Renal cortex interstitium (tissue), 15 donors: ENCODE data around the gene ZNF615. TPM values are rescaled to one million over a fixed set of nuclear protein-coding genes. Genes with fewer than 3 reads are reported as not detected.
A peak's percentile ranks its signal among the peaks of the same experiment; 100 is the strongest.
"Not testable (repeated sequence)": the region's sequence is repeated elsewhere in the genome, so short reads cannot be mapped to it uniquely, and the experiment has no call there.

ENCODE experiments used
- DNase-seq, 11 donors: peaks; one replicate each; pipeline ENCODE4 v3.0.0-alpha.2; 2013; ENCODE audit warnings: low read depth in 9 of 11, low spot score in 4 of 11; ENCODE audit errors: extremely low read depth in 1 of 11
- long read RNA-seq, 16 experiments: transcript quantifications; one replicate each; lab custom pipeline, GENCODE V29; 2026
- polyA plus RNA-seq, 3 donors: library from polyadenylated mRNA; unstranded; fragments of 120-200 nt; gene quantifications; one replicate each; pipeline ENCODE4 v1.2.1, GENCODE V29; 2013; ENCODE audit not compliant: insufficient read length in 3 of 3

Gene ZNF615
- polyA plus RNA-seq = 10 to 100 TPM; 15.7 to 19.8 (median 19.1) TPM
- long read RNA-seq, donor 1, full-length matches to known transcripts = 2 of 2 reads
- long read RNA-seq, donor 1, partial matches to known transcripts = 0 of 2 reads
- long read RNA-seq, donor 1, other reads (novel, unspliced or antisense) = 0 of 2 reads
- long read RNA-seq, donor 2, full-length matches to known transcripts = 2 of 2 reads
- long read RNA-seq, donor 2, partial matches to known transcripts = 0 of 2 reads
- long read RNA-seq, donor 2, other reads (novel, unspliced or antisense) = 0 of 2 reads
- long read RNA-seq, donor 3, full-length matches to known transcripts = 2 of 2 reads
- long read RNA-seq, donor 3, partial matches to known transcripts = 0 of 2 reads
- long read RNA-seq, donor 3, other reads (novel, unspliced or antisense) = 0 of 2 reads
- long read RNA-seq, donor 4, partial matches to known transcripts = 0 of 1 reads
- long read RNA-seq, donor 4, other reads (novel, unspliced or antisense) = 0 of 1 reads
- long read RNA-seq, donor 5, full-length matches to known transcripts = 6 of 6 reads
- long read RNA-seq, donor 5, partial matches to known transcripts = 0 of 6 reads
- long read RNA-seq, donor 5, other reads (novel, unspliced or antisense) = 0 of 6 reads
- long read RNA-seq, donor 6, full-length matches to known transcripts = 2 of 2 reads
- long read RNA-seq, donor 6, partial matches to known transcripts = 0 of 2 reads
- long read RNA-seq, donor 6, other reads (novel, unspliced or antisense) = 0 of 2 reads
- long read RNA-seq, donor 7, partial matches to known transcripts = 0 of 1 reads
- long read RNA-seq, donor 7, other reads (novel, unspliced or antisense) = 0 of 1 reads
- long read RNA-seq, donor 8, full-length matches to known transcripts = 4 of 4 reads
- long read RNA-seq, donor 8, partial matches to known transcripts = 0 of 4 reads
- long read RNA-seq, donor 8, other reads (novel, unspliced or antisense) = 0 of 4 reads
- long read RNA-seq, donor 9, full-length matches to known transcripts = 2 of 2 reads
- long read RNA-seq, donor 9, partial matches to known transcripts = 0 of 2 reads
- long read RNA-seq, donor 9, other reads (novel, unspliced or antisense) = 0 of 2 reads
- long read RNA-seq, donor 10, full-length matches to known transcripts = 2 of 2 reads
- long read RNA-seq, donor 10, partial matches to known transcripts = 0 of 2 reads
- long read RNA-seq, donor 10, other reads (novel, unspliced or antisense) = 0 of 2 reads
- long read RNA-seq, donor 11, full-length matches to known transcripts = 2 of 2 reads
- long read RNA-seq, donor 11, partial matches to known transcripts = 0 of 2 reads
- long read RNA-seq, donor 11, other reads (novel, unspliced or antisense) = 0 of 2 reads
- long read RNA-seq, donor 12 = 0 reads
- long read RNA-seq, donor 13, full-length matches to known transcripts = 1 of 1 reads
- long read RNA-seq, donor 13, partial matches to known transcripts = 0 of 1 reads
- long read RNA-seq, donor 13, other reads (novel, unspliced or antisense) = 0 of 1 reads
- long read RNA-seq, donor 14, full-length matches to known transcripts = 3 of 3 reads
- long read RNA-seq, donor 14, partial matches to known transcripts = 0 of 3 reads
- long read RNA-seq, donor 14, other reads (novel, unspliced or antisense) = 0 of 3 reads
- long read RNA-seq, donor 15, full-length matches to known transcripts = 2 of 2 reads
- long read RNA-seq, donor 15, partial matches to known transcripts = 0 of 2 reads
- long read RNA-seq, donor 15, other reads (novel, unspliced or antisense) = 0 of 2 reads
- long read RNA-seq, donor 16, full-length matches to known transcripts = 4 of 4 reads
- long read RNA-seq, donor 16, partial matches to known transcripts = 0 of 4 reads
- long read RNA-seq, donor 16, other reads (novel, unspliced or antisense) = 0 of 4 reads

DNA sequence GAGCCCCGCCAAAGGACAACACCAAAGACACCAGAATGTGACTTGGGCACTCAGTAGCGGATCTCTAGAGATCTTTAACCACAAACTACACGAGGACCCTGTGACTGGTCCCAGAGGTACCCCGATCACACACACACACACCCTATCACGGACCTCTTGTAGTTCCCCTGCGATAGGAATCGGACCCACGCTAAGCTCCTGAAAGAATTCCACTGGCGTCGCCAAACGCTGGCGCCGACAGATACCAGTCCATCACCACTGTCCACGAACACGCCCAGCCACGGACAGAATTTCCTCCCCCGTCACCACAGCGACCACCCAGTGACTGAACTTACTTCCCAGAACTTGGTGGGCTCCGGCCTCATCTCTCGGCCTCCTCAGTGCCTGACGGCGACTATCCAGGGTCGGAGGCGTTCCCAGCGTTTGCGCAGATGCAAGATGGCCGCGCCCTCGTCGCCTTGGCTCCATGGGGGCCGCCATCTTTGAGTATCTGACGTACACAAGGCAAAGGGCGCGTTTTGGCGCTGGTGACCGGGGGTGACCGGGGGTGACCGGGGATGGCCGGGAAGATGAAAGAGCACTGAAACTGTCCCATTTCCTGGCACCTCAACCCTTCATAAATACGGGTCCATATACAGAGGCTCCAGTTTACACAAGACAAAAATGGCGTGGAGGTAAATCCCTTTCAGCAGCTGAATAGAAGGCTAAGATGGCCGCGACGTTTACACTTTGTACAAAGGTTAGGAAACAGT is at the start of gene ZNF615:
TSS of gene ZNF615 (minus strand) at position 406 of the 752 bp plus-strand sequence. CDS start 4,500 bp downstream, outside the sequence.
- DNase-seq = peak; percentile 79 to 91 (median 89)

DNA sequence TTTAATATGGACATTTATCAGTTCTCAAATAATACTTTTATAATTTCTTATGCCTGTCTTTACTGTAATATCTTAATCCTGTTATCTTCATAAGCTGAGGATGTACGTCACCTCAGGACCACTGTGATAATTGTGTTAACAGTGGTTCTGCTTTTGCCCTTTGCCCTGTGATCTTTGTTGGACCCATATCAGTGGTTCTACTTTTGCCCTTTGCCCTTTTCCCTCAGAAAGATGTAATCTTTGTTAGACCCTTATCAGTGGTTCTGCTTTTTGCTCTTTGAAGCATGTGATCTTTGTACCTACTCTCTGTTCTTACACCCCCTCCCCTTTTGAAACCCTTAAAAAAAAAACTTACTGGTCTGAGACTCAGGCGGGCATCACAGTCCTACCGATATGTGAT is 48.5 kb upstream of the ZNF615 start:
- DNase-seq = not testable (repeated sequence)

DNA sequence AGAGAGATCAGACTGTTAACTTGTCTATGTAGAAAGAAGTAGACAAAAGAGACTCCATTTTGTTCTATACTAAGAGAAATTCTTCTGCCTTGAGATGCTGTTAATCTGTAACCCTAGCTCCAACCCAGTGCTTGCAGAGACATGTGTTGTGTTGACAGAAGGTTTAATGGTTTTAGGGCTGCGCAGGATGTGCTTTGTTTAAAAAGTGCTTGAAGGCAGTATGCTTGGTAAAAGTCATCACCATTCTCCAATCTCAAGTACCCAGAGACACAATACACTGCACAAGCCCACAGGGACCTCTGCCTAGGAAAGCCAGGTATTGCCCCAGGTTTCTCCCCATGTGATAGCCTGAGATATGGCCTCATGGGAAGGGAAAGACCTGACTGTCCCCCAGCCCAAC is 43.7 kb upstream of the ZNF615 start:
- not testable (repeated sequence) for DNase-seq

DNA sequence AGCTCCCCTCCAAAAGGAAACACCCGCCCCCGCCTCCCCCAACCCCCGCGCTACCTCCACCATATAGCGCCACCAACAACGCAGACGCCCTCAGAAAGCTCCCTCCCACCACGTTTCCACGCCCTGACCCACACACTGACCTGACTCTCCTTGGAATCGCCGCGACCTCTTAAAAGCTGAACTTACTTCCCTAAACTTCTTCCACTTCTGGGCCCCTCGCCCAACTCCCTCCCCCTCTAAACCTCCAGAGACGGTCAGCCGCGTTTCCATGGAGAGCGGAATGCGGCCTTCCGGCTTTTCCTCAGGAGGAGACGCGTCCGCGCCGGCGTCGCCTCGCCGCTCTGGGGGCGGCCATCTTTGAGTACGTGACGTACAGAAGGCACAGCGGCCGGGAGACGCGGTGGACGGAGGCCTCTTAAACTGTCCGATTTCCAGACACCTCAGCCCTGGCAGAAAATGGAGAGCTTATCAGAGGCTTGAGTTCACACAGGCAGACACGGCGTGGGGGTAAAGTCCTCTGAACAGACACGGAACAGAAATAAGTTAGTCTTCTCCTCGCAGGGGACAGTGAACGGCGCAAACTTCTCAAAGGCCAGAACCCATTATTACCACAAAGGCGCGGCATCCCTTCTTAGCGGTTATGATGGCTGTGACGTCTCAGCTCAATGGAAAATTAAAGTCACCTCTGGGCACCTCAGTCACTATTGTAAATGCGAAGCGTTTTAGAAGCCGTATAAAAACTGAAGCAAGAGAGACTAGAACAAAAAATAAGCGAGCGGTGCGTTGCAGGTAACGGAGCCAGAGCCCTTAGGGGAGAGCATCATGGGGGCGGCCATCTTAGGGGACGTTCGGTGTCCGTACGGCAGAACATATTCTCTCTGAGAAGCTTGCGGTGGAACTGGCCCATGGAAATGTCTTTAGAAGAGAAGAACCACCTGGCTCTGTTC is 40.8 kb upstream of the ZNF615 start, which contains the start of gene ZNF432:
TSS of gene ZNF432 (minus strand) at position 284 of the 947 bp plus-strand sequence. CDS start 1,970 bp downstream, outside the sequence.
- DNase-seq = peak; percentile 90 to 98 (median 95)

DNA sequence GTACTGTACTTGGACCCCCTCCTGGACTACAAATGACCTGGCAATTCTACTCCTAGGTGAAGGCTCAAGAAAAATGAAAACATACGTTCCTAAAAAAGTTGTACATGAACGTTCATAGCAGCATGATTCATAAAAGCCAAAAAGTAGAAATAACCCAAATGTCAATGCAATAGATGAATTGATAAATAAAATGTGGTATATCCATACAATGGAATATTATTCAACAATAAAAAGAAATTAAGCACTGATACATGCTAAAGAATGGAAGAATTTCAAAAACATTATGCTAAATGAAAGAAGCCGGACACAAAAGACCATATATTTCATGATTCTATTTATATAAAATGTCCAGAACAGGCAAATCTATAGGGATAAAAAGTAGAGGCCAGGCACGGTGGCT is 31.2 kb upstream of the ZNF615 start:
- DNase-seq = no peak

DNA sequence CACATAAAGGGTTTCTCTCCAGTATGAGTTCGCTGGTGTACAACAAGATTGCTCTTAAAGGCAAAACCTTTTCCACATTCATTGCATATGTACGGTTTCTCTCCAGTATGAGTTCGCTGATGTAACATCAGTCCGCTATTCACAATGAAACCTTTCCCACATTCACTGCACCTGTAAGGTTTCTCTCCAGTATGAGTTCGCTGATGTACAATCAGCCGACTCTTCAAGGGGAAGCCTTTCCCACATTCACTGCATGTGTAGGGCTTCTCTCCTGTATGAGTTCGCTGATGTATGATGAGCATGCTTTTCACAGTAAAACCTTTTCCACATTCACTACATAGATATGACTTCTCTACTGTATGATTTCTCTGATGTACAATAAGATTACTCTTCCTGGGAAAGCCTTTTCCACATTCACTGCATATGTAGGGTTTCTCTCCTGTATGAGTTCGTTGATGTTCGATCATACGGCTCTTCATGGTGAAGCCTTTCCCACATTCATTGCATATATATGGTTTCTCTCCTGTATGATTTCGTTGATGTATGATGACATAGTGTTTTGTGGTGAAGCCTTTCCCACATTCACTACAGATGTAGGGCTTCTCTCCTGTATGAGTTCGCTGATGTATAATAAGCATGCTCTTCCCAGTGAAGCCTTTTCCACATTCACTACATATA is 26.2 kb upstream of the ZNF615 start:
- DNase-seq = no peak

DNA sequence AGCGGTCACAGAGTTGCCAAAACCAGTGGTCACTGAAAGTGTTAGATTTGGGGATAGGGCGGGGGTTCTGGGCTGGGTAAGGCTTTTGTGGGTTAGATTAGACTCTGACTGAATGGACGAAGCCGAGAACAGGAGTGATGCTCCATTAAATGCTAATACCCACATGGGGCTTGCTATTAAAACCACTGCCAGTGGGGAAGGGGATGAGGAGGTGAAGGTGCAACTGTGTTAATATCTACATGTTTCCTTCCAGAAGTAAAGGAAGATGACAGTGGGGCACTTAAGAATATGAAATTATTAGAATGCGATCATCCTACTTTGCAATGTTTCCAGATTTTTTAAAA is 20.7 kb upstream of the ZNF615 start:
- DNase-seq = peak in 1 of 11 donors; percentile 15

DNA sequence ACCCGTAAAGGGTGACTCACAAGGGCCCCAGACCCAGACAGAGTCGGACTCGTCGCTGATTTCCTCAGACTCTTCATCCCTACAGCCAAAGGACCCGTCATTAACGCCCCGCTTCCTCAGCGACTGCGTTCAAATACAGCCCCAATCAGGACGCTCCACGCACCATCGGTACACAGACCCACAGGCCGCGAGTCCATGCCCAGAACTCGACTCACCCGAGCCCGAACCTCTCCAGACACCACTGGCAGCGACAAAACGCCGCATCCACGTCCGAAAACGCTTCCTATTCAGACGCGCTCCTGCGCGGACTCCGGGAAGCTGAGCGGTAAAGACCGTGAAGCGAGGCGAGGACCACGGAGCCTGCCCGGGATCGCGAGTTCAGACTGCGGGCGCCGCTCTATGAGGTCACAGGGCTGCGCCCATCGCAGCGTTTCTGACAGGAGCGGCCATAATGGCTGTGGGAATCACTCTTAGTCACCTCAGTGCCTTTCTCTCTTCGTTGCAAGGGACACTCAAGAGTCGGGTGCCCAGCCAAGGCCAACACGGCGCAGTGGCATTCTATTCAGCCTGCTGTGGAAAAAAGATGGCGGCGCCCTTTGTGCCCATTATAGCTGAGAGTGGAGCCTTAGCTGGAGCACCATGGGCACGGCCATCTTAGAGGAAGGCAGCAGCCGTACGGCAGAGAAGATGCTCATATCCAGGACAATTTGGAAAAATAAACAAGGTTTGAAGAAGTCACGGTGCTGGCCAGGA is 20.2 kb upstream of the ZNF615 start, which contains the start of gene ZNF614:
TSS of gene ZNF614 (minus strand) at position 353 of the 753 bp plus-strand sequence. CDS start 2,634 bp downstream, outside the sequence.
- peak; percentile 81 to 93 (median 87) for DNase-seq

DNA sequence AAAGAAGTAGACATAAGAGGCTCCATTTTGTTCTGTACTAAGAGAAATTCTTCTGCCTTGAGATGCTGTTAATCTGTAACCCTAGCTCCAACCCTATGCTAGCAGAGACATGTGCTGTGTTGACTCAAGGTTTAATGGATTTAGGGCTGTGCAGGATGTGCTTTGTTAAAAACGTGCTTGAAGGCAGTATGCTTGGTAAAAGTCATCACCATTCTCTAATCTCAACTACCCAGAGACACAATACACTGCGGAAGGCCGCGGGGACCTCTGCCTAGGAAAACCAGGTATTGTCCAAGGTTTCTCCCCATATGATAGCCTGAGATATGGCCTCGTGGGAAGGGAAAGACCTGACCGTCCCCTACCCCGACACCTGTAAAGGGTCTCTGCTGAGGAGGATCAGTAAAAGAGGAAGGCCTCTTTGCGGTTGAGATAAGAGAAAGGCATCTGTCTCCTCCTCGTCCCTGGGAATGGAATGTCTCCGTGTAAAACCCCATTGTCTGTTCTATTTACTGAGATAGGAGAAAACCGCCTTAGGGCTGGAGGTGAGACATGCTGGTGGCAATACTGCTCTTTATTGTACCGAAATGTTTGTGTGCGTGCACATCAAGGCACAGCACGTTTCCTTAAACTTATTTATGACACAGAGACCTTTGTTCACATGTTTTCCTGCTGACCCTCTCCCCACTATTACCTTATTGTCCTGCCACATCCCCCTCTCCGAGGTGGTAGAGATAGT is 18.4 kb upstream of the ZNF615 start:
- DNase-seq = not testable (repeated sequence)

DNA sequence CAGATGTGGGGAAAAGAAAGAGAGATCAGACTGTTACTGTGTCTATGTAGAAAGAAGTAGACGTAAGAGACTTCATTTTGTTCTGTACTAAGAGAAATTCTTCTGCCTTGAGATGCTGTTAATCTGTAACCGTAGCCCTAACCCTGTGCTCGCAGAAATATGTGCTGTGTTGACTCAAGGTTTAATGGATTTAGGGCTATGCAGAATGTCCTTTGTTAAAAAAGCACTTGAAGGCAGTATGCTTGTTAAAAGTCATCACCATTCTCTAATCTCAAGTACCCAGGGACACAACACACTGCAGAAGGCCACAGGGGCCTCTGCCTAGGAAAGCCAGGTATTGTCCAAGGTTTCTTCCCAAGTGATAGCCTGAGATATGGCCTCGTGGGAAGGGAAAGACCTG is 16.5 kb upstream of the ZNF615 start:
- not testable (repeated sequence) for DNase-seq

DNA sequence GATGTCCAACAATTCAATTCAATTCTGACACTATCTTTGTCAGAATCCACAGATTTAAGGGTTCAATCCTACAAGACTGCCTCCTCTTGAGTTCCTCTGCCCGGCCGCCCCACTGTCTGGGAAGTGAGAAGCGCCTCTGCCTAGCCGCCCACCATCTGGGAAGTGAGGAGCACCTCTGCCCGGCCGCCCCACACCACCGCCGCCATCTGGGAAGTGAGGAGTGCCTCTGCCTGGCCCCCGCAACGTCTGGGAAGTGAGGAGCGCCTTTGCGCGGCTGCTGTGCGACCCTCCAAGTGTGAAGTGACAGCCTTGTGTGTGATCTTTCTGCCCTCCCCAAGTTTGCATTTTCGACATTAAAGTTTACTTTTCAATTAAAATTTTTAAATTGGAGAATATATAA is 14.2 kb upstream of the ZNF615 start:
- DNase-seq = no peak

DNA sequence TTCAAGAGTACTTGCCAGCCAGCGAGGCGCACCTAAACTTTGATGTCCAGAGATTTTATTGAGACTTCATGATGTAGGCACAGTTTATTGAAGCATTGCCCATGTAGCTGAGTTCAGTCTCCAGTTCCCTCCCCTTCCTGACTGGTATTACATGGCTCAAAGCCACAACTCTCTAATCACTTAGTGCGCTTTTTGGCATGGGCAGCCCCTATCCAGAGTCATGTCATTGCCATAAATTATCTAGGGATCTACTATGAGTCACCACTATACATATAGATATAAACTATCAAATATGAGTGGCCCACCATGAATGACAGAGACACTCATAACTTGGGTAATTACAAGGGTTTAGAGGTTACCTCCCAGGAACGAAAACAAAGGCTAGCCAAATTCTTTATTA is 12.5 kb upstream of the ZNF615 start:
- no peak for DNase-seq

DNA sequence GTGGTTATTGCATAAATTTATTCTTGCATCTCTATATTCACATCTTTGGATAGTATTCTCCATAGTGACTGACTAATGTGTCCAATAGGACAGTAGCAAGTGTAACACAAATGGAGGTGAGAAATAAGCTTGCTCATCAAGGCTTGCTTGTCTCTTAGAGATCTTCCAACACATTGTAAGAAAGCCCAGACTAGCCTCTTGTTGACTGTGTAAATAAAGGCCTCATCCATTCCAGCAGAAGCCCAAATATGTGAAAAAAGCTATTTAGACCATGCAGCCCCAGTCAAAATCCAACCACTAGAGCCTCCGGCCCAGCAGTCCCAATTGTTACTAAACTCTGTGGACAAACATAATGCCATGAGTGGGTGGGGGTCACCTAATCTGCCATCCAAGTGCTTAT is 2.7 kb upstream of the ZNF615 start:
- DNase-seq = no peak

DNA sequence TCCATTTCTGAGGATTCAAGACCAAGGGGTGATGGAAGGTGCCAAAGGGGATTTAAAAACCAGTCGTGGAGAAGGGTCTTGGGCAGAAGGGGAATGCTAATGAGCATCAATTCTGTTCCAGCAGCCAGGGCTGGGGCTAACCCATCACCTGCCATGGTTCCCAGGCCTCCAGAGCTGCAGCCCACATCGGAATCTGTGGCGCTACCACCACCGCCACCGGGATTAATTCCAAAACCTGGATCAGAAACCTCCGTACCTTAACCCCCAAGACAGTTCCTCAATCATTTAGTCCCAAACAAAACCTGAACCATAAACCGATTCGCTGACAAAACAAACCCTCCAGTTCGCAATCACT is 583 bp downstream of the ZNF615 start:
- peak in 3 of 11 donors; percentile 4 to 13 (median 11) for DNase-seq
